ENCODE data around the gene SULT4A1. TPM values are rescaled to one million over a fixed set of nuclear protein-coding genes. Genes with fewer than 3 reads are reported as not detected.

Gene SULT4A1
- total and polyA plus RNA-seq, 2 experiments from 2014 or later: 4.7 to 5.2 TPM

GRCh38 chr22:43859176-43859575 lies 3.1 kb downstream of the SULT4A1 start (continued):
- TF ChIP-seq CTCF (conservative IDR thresholded peaks at IDR 0.05; ENCODE audit: low read depth in 2 of 2): no peak
- TF ChIP-seq POLR2AphosphoS5 (IDR thresholded peaks at IDR 0.05; ENCODE audit: low read depth): no peak
- no peak for TF ChIP-seq REST (IDR thresholded peaks at IDR 0.05; ENCODE audit: unreplicated experiment)
- TF ChIP-seq NANOG (IDR thresholded peaks at IDR 0.05; ENCODE audit: borderline replicate concordance): no peak
- no peak for TF ChIP-seq JUNB (IDR thresholded peaks at IDR 0.05; ENCODE audit: unreplicated experiment)
- TF ChIP-seq ETS1 (IDR thresholded peaks at IDR 0.05): no peak
- no peak for TF ChIP-seq CREB1 (CRISPR knock-in tag; IDR thresholded peaks at IDR 0.05; ENCODE audit: low read depth)
- TF ChIP-seq STAT1 (IDR thresholded peaks at IDR 0.05; ENCODE audit: unreplicated experiment): no peak
- no peak for TF ChIP-seq EZH2 (IDR thresholded peaks at IDR 0.05; ENCODE audit: low read depth, unreplicated experiment)

- TF ChIP-seq EZH2 (IDR thresholded peaks at IDR 0.05; ENCODE audit: low read depth, unreplicated experiment) (no peak), JUNB (IDR thresholded peaks at IDR 0.05; ENCODE audit: unreplicated experiment) (no peak), STAT1 (IDR thresholded peaks at IDR 0.05; ENCODE audit: unreplicated experiment) (no peak), POLR2AphosphoS5 (IDR thresholded peaks at IDR 0.05; ENCODE audit: low read depth) (no peak), ZNF331 (CRISPR knock-in tag; IDR thresholded peaks at IDR 0.05; ENCODE audit: low read depth) (no peak), EZH2phosphoT487 (IDR thresholded peaks at IDR 0.05; ENCODE audit: unreplicated experiment) (no peak)
- Histone ChIP-seq H3K36me3 (ENCODE audit: insufficient read depth) (no peaks in the 10 kb centered on the region; the same call in 1 of the 2 replicates), H3K9me2 (ENCODE audit: insufficient read depth) (no peaks in the 10 kb centered on the region), H3K27ac (ENCODE audit: low read depth) (no peak overlapping the region), H3K4me1 (ENCODE audit: insufficient read depth) (peaks cover 21% of the 10 kb centered on the region), H2AFZ (no peak overlapping the region), H4K20me1 (replicated peaks; ENCODE audit: insufficient read depth) (no peaks in the 10 kb centered on the region; the same call in 1 of the 2 replicates), H3F3A (replicated peaks; ENCODE audit: low read depth) (peaks cover 8% of the 10 kb centered on the region; the same call in 1 of the 2 replicates), H3K4me2 (peak overlapping the region; percentile 64), H3K79me2 (replicated peaks; ENCODE audit: insufficient read depth) (peaks cover 77% of the 10 kb centered on the region), H3K27me3 (ENCODE audit: insufficient read depth) (0 out of 2 replicates have a peak, but pooled peaks cover 2% of the 10 kb centered on the region), H3K4me3 (no peak overlapping the region)
- peaks cover 14% of the 10 kb centered on the region for H3K9me3 Mint-ChIP-seq
- H3K4me1 Mint-ChIP-seq: peaks cover 36% of the 10 kb centered on the region
- no peak overlapping the region for H3K27ac Mint-ChIP-seq
- peaks cover 25% of the 10 kb centered on the region for H3K36me3 Mint-ChIP-seq (ENCODE audit: low read depth)
- H3K27me3 Mint-ChIP-seq (ENCODE audit: insufficient read depth, low read depth, poor library complexity): peaks cover 24% of the 10 kb centered on the region
- DNase-seq (ENCODE audit: low spot score) (no peak), ATAC-seq (no peak; the same call in 2 of the 3 replicates)
- no peak overlapping the region for H3K4me3 Mint-ChIP-seq
Observed at GRCh38 chr22:43858156-43858895, 4.0 kb downstream of the SULT4A1 start.

Data from GM23338 (cell line).